Activated CD8-positive, alpha-beta T cell treated with anti-CD3 and anti-CD28 coated beads for 36 hours (primary cell): Measurements from ENCODE around the gene EXOC3L4. TPM values are rescaled to one million over a fixed set of nuclear protein-coding genes. Genes with fewer than 3 reads are reported as not detected.
"Not testable (repeated sequence)": the region's sequence is repeated elsewhere in the genome, so short reads cannot be mapped to it uniquely, and the experiment has no call there.

ENCODE experiments used
- ATAC-seq: fragments of 200-7000 bp; cut with Tn5 transposase; one replicate; pipeline ENCODE4 v1.10.0; 2021; ENCODE audit warnings: mild to moderate bottlenecking, moderate library complexity
- CTCF ChIA-PET: fragments of 350-600 bp; sonication (Branson Sonifier 250); formaldehyde crosslinking; loops from one replicate; lab custom pipeline; 2021; ENCODE audit warnings: antibody characterized with exemption; lab: Charles Lee
- POLR2A ChIA-PET: fragments of 350-600 bp; sonication (Branson Sonifier 250); formaldehyde crosslinking; loops from one replicate; lab custom pipeline; 2021; ENCODE audit warnings: antibody characterized with exemption; lab: Charles Lee
- DNase-seq: peaks from one replicate; pipeline ENCODE4 v3.0.0-alpha.2; 2020
- H3K27ac Mint-ChIP-seq: one replicate; pipeline ENCODE4 v1.8.0; 2021; ENCODE audit warnings: mild to moderate bottlenecking, mixed read lengths
- H3K27me3 Mint-ChIP-seq: one replicate; pipeline ENCODE4 v1.8.0; 2021; ENCODE audit warnings: mixed read lengths
- H3K36me3 Mint-ChIP-seq: one replicate; pipeline ENCODE4 v1.8.0; 2021; ENCODE audit warnings: low read depth, mixed read lengths
- H3K4me1 Mint-ChIP-seq: one replicate; pipeline ENCODE4 v1.8.0; 2021; ENCODE audit warnings: low read depth, mixed read lengths
- H3K4me3 Mint-ChIP-seq: one replicate; pipeline ENCODE4 v1.8.0; 2021; ENCODE audit warnings: mild to moderate bottlenecking, moderate library complexity, mixed read lengths
- H3K9me3 Mint-ChIP-seq: one replicate; pipeline ENCODE4 v1.8.0; 2021; ENCODE audit warnings: mixed read lengths
- CTCF ChIP-seq: fragments of 200-600 bp; IDR thresholded peaks from one replicate; pipeline ENCODE4 v1.8.0; 2022; ENCODE audit warnings: antibody characterized with exemption, mild to moderate bottlenecking
- intact Hi-C: fragments of 100-400 bp; cut with micrococcal nuclease; formaldehyde crosslinking; loops from one replicate; pipeline ENCODE4 v1.10.0; 2022
- total RNA-seq, 2 experiments: library from RNA; stranded (reverse); gene quantifications; one replicate each; pipeline ENCODE4 v1.2.3, GENCODE V29; 2021

The EXOC3L4 gene
- total RNA-seq, result not detected

- ChIA-PET CTCF (interaction anchor here (4.7 kb wide), 1 partner anchor 10 kb away, joined by 47 read pairs; no protein-coding TSS in a partner anchor), POLR2A (no interaction called here)
- Mint-ChIP-seq H3K4me3 (no peak within 1 kb of the TSS), H3K9me3 (no peaks in the 10 kb centered on the region), H3K36me3 (no peaks in the 10 kb centered on the region), H3K4me1 (peaks cover 4% of the 10 kb centered on the region), H3K27me3 (peaks cover 1% of the 10 kb centered on the region), H3K27ac (no peak within 1 kb of the TSS)
- no peak for DNase-seq
- intact Hi-C loops, result loop anchor here (10.0 kb wide), 1 partner anchor 400 kb away; no protein-coding TSS in a partner anchor
- TF ChIP-seq CTCF, result no peak
- ATAC-seq, result no peak
Measured at GRCh38 chr14:103094406-103095209, at the start of gene EXOC3L4. Gene EXOC3L4, plus strand, starts transcription at chr14:103094725. Its CDS starts 5,495 bp downstream, at chr14:103100220.

DNA sequence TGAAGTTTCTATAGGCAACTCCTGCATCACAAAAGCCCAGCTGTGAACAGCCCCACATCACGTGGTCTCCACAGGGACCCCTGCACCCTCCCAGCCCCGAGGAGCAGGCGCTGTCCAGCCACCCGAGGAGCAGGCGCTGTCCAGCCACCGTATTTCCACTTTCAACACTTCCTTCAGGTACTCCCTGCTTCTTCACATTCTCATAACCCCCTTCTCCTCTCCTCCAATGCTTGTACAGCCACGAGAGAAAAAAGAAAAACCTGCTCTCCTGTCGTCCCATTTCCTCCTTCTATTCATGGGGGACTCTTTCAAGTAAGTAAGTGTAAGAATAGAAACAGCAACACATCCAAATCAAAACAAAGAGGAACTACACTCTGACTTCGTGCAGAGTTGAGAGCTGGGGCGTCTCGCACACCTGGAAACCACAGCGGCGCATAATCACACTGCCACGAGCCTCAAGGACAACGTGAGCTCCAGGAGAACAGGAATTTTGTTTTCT lies 49.1 kb upstream of the EXOC3L4 start:
- H3K9me3 Mint-ChIP-seq, result no peaks in the 10 kb centered on the region
- no peak overlapping the region for H3K4me3 Mint-ChIP-seq
- ChIA-PET POLR2A (interaction anchor here (1.1 kb wide), 1 partner anchor 29 kb away, joined by 4 read pairs; no protein-coding TSS in a partner anchor), CTCF (interaction anchor here (1.6 kb wide), 1 partner anchor 8 kb away, joined by 3 read pairs; no protein-coding TSS in a partner anchor)
- TF ChIP-seq CTCF, result no peak
- no peak overlapping the region for H3K27ac Mint-ChIP-seq
- no peaks in the 10 kb centered on the region for H3K36me3 Mint-ChIP-seq
- H3K4me1 Mint-ChIP-seq, result peaks cover 5% of the 10 kb centered on the region
- ATAC-seq (no peak), DNase-seq (no peak)
- intact Hi-C loops, result no loop called here
- H3K27me3 Mint-ChIP-seq, result peaks cover 17% of the 10 kb centered on the region

DNA sequence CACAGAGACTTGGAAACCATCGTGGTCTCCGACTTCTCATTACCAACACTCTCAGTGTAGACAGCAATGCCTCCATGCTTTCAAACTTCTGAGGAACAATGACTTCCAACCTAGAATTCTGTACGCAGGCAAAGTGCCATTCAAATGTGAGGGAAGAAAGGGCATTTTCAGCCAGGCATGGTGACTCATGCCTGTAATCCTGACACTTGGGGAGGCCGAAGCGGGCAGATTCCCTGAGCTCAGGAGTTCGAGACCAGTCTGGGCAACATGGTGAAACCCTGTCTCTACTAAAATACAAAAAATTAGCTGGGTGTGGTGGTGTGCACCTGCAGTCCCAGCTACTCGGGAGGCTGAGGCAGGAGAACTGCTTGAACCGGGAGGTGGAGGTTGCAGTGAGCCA lies 47.1 kb upstream of the EXOC3L4 start:
- POLR2A ChIA-PET, H3K36me3 Mint-ChIP-seq, H3K27ac Mint-ChIP-seq, DNase-seq, H3K9me3 Mint-ChIP-seq, H3K4me1 Mint-ChIP-seq, ATAC-seq, intact Hi-C loops, H3K4me3 Mint-ChIP-seq: not testable (repeated sequence)
- peaks cover 20% of the 10 kb centered on the region for H3K27me3 Mint-ChIP-seq
- CTCF ChIA-PET, result interaction anchor here (1.2 kb wide), 1 partner anchor 58 kb away, joined by 4 read pairs; no protein-coding TSS in a partner anchor

DNA sequence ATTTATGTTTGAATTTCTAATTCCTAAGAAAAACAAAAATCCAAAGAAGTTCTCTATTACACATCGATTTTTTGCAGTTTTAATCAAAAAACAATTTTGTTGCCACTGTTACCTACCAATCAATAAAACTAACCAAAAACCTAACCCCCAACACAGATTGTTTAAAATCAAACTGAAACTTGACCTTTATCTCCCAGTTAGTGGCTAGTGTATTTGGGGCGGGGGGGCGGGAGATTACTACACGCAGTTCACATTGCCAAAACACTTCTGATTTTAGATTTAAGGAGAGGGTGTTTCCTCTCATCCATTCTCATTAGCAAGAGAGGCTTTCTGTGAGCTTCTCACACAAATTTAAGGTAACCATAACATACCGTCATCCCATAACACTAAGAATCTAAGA lies 43.6 kb upstream of the EXOC3L4 start:
- H3K36me3 Mint-ChIP-seq, result no peaks in the 10 kb centered on the region
- intact Hi-C loops, result no loop called here
- no peak overlapping the region for H3K27ac Mint-ChIP-seq
- ChIA-PET CTCF (interaction anchor here (0.7 kb wide), 1 partner anchor 15 kb away, joined by 3 read pairs; no protein-coding TSS in a partner anchor), POLR2A (no interaction called here)
- peaks cover under 1% of the 10 kb centered on the region for H3K4me1 Mint-ChIP-seq
- ATAC-seq (no peak), DNase-seq (no peak)
- no peaks in the 10 kb centered on the region for H3K9me3 Mint-ChIP-seq
- H3K4me3 Mint-ChIP-seq, result no peak overlapping the region
- H3K27me3 Mint-ChIP-seq, result peaks cover 20% of the 10 kb centered on the region
- TF ChIP-seq CTCF, result no peak

- no peak for ATAC-seq
- Mint-ChIP-seq H3K4me3 (no peak overlapping the region), H3K9me3 (no peaks in the 10 kb centered on the region), H3K36me3 (no peaks in the 10 kb centered on the region), H3K27ac (no peak overlapping the region), H3K4me1 (peaks cover 2% of the 10 kb centered on the region), H3K27me3 (peaks cover 19% of the 10 kb centered on the region)
- ChIA-PET CTCF (interaction anchor here (1.8 kb wide), 1 partner anchor 22 kb away, joined by 5 read pairs; no protein-coding TSS in a partner anchor), POLR2A (no interaction called here)
- DNase-seq, result no peak
- intact Hi-C loops, result no loop called here
- TF ChIP-seq CTCF, result no peak
Measured at GRCh38 chr14:103052407-103052806, 42.1 kb upstream of the EXOC3L4 start.
